DND-41 (cell line): ENCODE data around the gene CCN6.

Source experiments
- ATAC-seq: fragments of 200-7000 bp; cut with Tn5 transposase; 3 replicates; pipeline ENCODE4 v1.9.1; 2021; ENCODE audit warnings: low read depth; ENCODE audit not compliant: insufficient read depth
- DNase-seq: peaks from one replicate; pipeline ENCODE4 v3.0.0-alpha.2; 2020
- H2AFZ ChIP-seq: 2 replicates; pipeline ENCODE4 v1.6.0; 2012; ENCODE audit warnings: low read depth, low read length
- H3K27ac ChIP-seq: 2 replicates; pipeline ENCODE4 v1.5.1; 2012; ENCODE audit warnings: low read length, inconsistent platforms
- H3K27me3 ChIP-seq: fragments of 200-600 bp; sonication (generic); 2 replicates; pipeline ENCODE4 v1.6.0; 2012; ENCODE audit warnings: low read length, mild to moderate bottlenecking, inconsistent platforms; ENCODE audit not compliant: insufficient read depth, poor library complexity
- H3K36me3 ChIP-seq: 2 replicates; pipeline ENCODE4 v1.5.1; 2012; ENCODE audit warnings: low read length, inconsistent platforms; ENCODE audit not compliant: insufficient read depth
- H3K4me1 ChIP-seq: 2 replicates; pipeline ENCODE4 v1.5.1; 2012; ENCODE audit warnings: mild to moderate bottlenecking, low read length; ENCODE audit not compliant: insufficient read depth
- H3K4me2 ChIP-seq: 2 replicates; pipeline ENCODE4 v1.6.0; 2012; ENCODE audit warnings: mild to moderate bottlenecking, moderate library complexity, low read length, inconsistent platforms; ENCODE audit not compliant: insufficient read depth
- H3K4me3 ChIP-seq, 2 experiments: fragments of 200-600 bp in 1 of 2; shearing (Covaris generic) in 1 of 2; 2 replicates each; pipeline ENCODE4 v1.5.1; 2012 to 2016; ENCODE audit warnings: inconsistent platforms in 2 of 2, low read length in 2 of 2, mild to moderate bottlenecking in 2 of 2, low read depth in 1 of 2, moderate library complexity in 1 of 2
- H3K79me2 ChIP-seq: 2 replicates; pipeline ENCODE4 v1.6.0; 2012; ENCODE audit warnings: low read length, inconsistent platforms; ENCODE audit not compliant: insufficient read depth
- H3K9ac ChIP-seq: 2 replicates; pipeline ENCODE4 v1.6.0; 2012; ENCODE audit warnings: low read depth, mild to moderate bottlenecking, inconsistent platforms, low read length, moderate library complexity
- H3K9me3 ChIP-seq: 2 replicates; pipeline ENCODE4 v1.5.1; 2012; ENCODE audit warnings: low read length, moderate library complexity, mild to moderate bottlenecking, inconsistent platforms; ENCODE audit not compliant: insufficient read depth, severe bottlenecking
- H4K20me1 ChIP-seq: 2 replicates; pipeline ENCODE4 v1.6.0; 2012; ENCODE audit warnings: low read length; ENCODE audit not compliant: insufficient read depth
- EZH2 ChIP-seq: IDR thresholded peaks from 3 replicates; pipeline ENCODE4 v1.6.1; 2012; ENCODE audit warnings: borderline replicate concordance, low read depth, mild to moderate bottlenecking, moderate library complexity, low read length, inconsistent platforms; ENCODE audit not compliant: severe bottlenecking
- TF ChIP-seq, protein P1 (sequence below): IDR thresholded peaks from 2 replicates; pipeline ENCODE4 v1.5.1; 2012; ENCODE audit warnings: borderline replicate concordance, low read length, moderate library complexity, mild to moderate bottlenecking; ENCODE audit not compliant: poor library complexity, severe bottlenecking; ENCODE audit errors: extremely low read depth

The CCN6 gene

DNA sequence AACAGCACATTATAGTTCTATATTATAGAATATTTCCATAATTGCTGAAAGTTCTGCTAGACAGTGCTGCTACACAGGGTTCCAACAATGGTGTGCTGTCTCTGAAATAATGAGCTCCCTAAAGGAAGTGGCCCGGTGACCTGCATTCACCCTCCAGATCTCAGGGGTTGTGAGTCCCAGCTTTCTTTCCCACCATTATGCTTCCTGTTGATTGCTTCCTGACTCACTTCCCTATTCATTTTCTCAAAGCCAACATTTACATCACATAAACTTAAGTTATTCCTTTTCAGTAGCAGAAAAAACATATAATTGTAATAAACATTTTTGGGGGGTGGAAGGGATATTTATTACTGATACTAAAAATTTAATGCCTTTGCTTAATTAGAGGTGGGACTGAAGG lies 12.9 kb upstream of the CCN6 start:
- no peak overlapping the region for H3K27ac ChIP-seq
- ATAC-seq (no peak), DNase-seq (no peak)
- H3K36me3 ChIP-seq = no peaks in the 10 kb centered on the region
- H3K9ac ChIP-seq = no peak overlapping the region
- no peaks in the 10 kb centered on the region for H3K9me3 ChIP-seq
- no peak overlapping the region for H2AFZ ChIP-seq
- no peak for TF ChIP-seq EZH2
- TF ChIP-seq, protein P1, sequence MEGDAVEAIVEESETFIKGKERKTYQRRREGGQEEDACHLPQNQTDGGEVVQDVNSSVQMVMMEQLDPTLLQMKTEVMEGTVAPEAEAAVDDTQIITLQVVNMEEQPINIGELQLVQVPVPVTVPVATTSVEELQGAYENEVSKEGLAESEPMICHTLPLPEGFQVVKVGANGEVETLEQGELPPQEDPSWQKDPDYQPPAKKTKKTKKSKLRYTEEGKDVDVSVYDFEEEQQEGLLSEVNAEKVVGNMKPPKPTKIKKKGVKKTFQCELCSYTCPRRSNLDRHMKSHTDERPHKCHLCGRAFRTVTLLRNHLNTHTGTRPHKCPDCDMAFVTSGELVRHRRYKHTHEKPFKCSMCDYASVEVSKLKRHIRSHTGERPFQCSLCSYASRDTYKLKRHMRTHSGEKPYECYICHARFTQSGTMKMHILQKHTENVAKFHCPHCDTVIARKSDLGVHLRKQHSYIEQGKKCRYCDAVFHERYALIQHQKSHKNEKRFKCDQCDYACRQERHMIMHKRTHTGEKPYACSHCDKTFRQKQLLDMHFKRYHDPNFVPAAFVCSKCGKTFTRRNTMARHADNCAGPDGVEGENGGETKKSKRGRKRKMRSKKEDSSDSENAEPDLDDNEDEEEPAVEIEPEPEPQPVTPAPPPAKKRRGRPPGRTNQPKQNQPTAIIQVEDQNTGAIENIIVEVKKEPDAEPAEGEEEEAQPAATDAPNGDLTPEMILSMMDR = no peak
- no peaks in the 10 kb centered on the region for H3K27me3 ChIP-seq
- no peaks in the 10 kb centered on the region for H3K79me2 ChIP-seq
- no peaks in the 10 kb centered on the region for H4K20me1 ChIP-seq
- no peak overlapping the region for H3K4me3 ChIP-seq
- H3K4me2 ChIP-seq = no peak overlapping the region
- peaks cover 14% of the 10 kb centered on the region for H3K4me1 ChIP-seq

DNA sequence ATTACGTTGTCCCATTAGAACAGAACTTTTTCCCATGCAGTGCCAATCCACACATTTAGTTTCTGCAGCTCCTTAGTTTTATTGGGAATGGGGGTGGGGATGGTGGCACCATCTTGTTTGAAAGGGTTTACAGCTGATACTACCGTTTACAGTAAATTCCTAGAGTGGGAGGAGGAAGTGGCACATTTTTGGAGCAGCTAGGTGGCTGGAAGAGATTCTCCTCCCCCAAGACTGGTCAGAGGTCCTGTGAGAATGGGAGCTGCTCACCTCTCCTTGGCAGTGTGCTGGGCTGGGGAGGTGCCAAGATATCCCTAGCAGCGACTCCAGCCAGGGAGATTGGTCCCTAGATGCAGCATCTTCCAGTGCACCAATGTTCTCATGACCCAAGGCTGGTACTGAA lies 12.4 kb upstream of the CCN6 start:
- ATAC-seq (no peak), DNase-seq (no peak)
- Histone ChIP-seq H3K4me2 (no peak overlapping the region), H2AFZ (peak overlapping the region; percentile 80), H3K79me2 (no peaks in the 10 kb centered on the region), H3K27me3 (no peaks in the 10 kb centered on the region), H3K36me3 (no peaks in the 10 kb centered on the region), H3K9ac (no peak overlapping the region), H3K4me3 (no peak overlapping the region), H3K9me3 (no peaks in the 10 kb centered on the region), H3K4me1 (peaks cover 14% of the 10 kb centered on the region), H3K27ac (no peak overlapping the region), H4K20me1 (no peaks in the 10 kb centered on the region)
- TF ChIP-seq, protein P1 = no peak
- TF ChIP-seq EZH2 = no peak

DNA sequence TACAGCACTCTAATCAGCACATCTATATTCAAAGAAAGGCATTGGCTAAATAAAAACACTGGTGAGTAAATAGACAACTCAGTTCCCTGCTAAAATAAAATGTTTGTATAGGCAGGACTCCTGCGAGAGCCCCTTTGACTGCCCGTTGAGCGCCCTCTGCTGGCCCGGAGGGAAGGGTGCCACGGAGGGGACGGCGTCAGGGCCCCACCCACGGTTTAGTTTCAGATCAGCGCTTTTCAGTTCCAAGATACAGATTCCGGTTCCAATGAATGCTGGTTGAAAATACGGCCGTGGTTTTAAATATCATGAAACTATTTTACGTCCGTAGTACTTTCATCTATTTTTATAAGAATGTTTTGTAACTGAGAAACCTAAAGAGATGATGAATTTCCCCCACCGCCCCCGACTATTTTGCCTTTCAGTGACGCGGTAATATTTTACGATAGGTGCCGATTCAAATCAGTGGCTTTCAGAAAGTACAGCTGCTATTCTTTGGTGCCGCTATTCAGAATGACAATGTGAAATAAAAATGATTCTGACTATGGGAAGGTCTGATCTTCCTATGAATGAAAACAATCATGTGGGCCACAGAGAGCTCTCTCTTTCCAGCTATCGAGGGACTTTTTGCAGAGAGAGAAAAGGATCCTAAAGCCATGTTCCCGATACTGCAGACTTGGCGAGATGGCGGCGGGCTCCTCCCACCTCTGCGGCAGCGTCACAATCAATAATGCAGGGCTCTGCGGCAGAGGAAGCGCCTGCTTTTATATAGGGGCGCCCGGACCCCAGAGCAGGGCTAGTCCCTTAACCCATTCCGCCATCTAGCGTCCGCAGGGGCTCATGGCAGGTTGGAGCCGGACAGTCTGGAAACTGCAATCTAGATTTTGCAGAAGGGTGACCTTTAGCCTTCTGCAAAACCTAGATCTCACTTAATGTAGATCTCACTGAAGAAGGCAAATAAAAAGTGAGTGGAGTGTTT lies 10.6 kb upstream of the CCN6 start:
- H3K4me1 ChIP-seq = peaks cover 14% of the 10 kb centered on the region

More for the DNA sequence above, 10.6 kb upstream of the CCN6 start:
- no peaks in the 10 kb centered on the region for H3K27me3 ChIP-seq
- no peaks in the 10 kb centered on the region for H3K9me3 ChIP-seq
- H3K9ac ChIP-seq = peak overlapping the region; percentile 72
- DNase-seq (peak; percentile 95), ATAC-seq (peak; percentile 97)
- no peaks in the 10 kb centered on the region for H3K79me2 ChIP-seq
- peak overlapping the region; percentile 78 for H3K4me2 ChIP-seq
- peak overlapping the region; percentile 80 for H2AFZ ChIP-seq
- no peaks in the 10 kb centered on the region for H3K36me3 ChIP-seq
- no peaks in the 10 kb centered on the region for H4K20me1 ChIP-seq
- H3K4me3 ChIP-seq = peak overlapping the region; percentile 67 to 77
- no peak for TF ChIP-seq EZH2
- TF ChIP-seq, protein P1 = peak; percentile 99
- H3K27ac ChIP-seq = peak overlapping the region; percentile 73
